ENCODE measurements around the gene FFAR2. TPM values are rescaled to one million over a fixed set of nuclear protein-coding genes. Genes with fewer than 3 reads are reported as not detected.

FFAR2 gene
- total and polyA plus RNA-seq, 11 donors = 0.12 to 3.4 (median 0.38) TPM; not detected in 2

- no peak overlapping the region for H3K27ac ChIP-seq
- WGBS, 4 donors = 78 to 93% (median 86%) methylated on average over 3 of the region's 3 CpGs
- no peak for ATAC-seq
These were observed 33.6 kb upstream of the FFAR2 start for GRCh38 chr19:35414442-35414841.

GRCh38 chr19:35416331-35416730, 31.7 kb upstream of the FFAR2 start:
- intact Hi-C loops (cut with DNase I) = no loop called here
- DNase-seq (no peak), ATAC-seq (no peak)
- Histone ChIP-seq H3K27me3 (peaks cover 0 to 3% (median 0%) of the 10 kb centered on the region in 9 donors), H3K27ac (no peak overlapping the region), H3K9me3 (no peaks in the 10 kb centered on the region), H3K4me3 (no peak overlapping the region), H3K4me1 (peaks cover 0 to 16% (median 0%) of the 10 kb centered on the region in 12 donors), H3K36me3 (no peaks in the 10 kb centered on the region)
- no peak for TF ChIP-seq CTCF (IDR thresholded peaks at IDR 0.05)
- TF ChIP-seq POLR2A (IDR thresholded peaks at IDR 0.05) = no peak
- WGBS, 4 donors = 79 to 83% (median 82%) methylated on average over 6 to 7 of the region's 7 CpGs

More at GRCh38 chr19:35414442-35414841, 33.6 kb upstream of the FFAR2 start:
- Histone ChIP-seq H3K4me1 (peaks cover 0 to 10% (median 0%) of the 10 kb centered on the region in 12 donors), H3K36me3 (no peaks in the 10 kb centered on the region), H3K4me3 (no peak overlapping the region), H3K27me3 (peaks cover 0 to 3% (median 0%) of the 10 kb centered on the region in 9 donors), H3K9me3 (no peaks in the 10 kb centered on the region)
- DNase-seq = no peak
- intact Hi-C loops (cut with DNase I) = no loop called here
- TF ChIP-seq POLR2A (IDR thresholded peaks at IDR 0.05) = no peak
- TF ChIP-seq CTCF (IDR thresholded peaks at IDR 0.05) = no peak

GRCh38 chr19:35417278-35417677, 30.8 kb upstream of the FFAR2 start:
- 81 to 89% (median 85%) methylated on average over 2 of the region's 2 CpGs for WGBS, 4 donors
- Histone ChIP-seq H3K4me1 (peaks cover 0 to 16% (median 0%) of the 10 kb centered on the region in 12 donors), H3K9me3 (no peaks in the 10 kb centered on the region), H3K36me3 (no peaks in the 10 kb centered on the region), H3K4me3 (no peak overlapping the region), H3K27ac (no peak overlapping the region), H3K27me3 (peaks cover 0 to 3% (median 0%) of the 10 kb centered on the region in 9 donors)
- DNase-seq = no peak
- intact Hi-C loops (cut with DNase I) = no loop called here
- TF ChIP-seq CTCF (IDR thresholded peaks at IDR 0.05) (no peak), POLR2A (IDR thresholded peaks at IDR 0.05) (no peak)
- ATAC-seq = no peak

GRCh38 chr19:35417713-35418534, 30.1 kb upstream of the FFAR2 start:
- H3K27me3 ChIP-seq = peaks cover 0 to 3% (median 0%) of the 10 kb centered on the region in 9 donors
- no peak overlapping the region for H3K4me3 ChIP-seq
- WGBS, 4 donors = 74 to 83% (median 77%) methylated on average over 7 of the region's 7 CpGs
- intact Hi-C loops (cut with DNase I) = no loop called here
- peaks cover 0 to 16% (median 0%) of the 10 kb centered on the region in 12 donors for H3K4me1 ChIP-seq
- TF ChIP-seq POLR2A (IDR thresholded peaks at IDR 0.05) = no peak
- TF ChIP-seq CTCF (IDR thresholded peaks at IDR 0.05) = no peak
- no peaks in the 10 kb centered on the region for H3K9me3 ChIP-seq
- no peak for DNase-seq
- H3K36me3 ChIP-seq = no peaks in the 10 kb centered on the region
- no peak overlapping the region for H3K27ac ChIP-seq
- no peak for ATAC-seq
